Naive thymus-derived CD4-positive, alpha-beta T cell (primary cell): Measurements from ENCODE around the gene FGF18. TPM values are rescaled to one million over a fixed set of nuclear protein-coding genes. Genes with fewer than 3 reads are reported as not detected.

Experiments
- ATAC-seq: fragments of 150-1000 bp; cut with Tn5 transposase; 2 replicates; pipeline ENCODE4 v1.10.0; 2021; ENCODE audit warnings: mild to moderate bottlenecking, moderate library complexity
- CTCF ChIA-PET: fragments of 350-600 bp; sonication (Branson Sonifier 250); formaldehyde crosslinking; loops from one replicate; lab custom pipeline; 2021; ENCODE audit warnings: antibody characterized with exemption; lab: Charles Lee
- POLR2A ChIA-PET: fragments of 350-600 bp; sonication (Branson Sonifier 250); formaldehyde crosslinking; loops from one replicate; lab custom pipeline; 2021; ENCODE audit warnings: antibody characterized with exemption, inconsistent platforms; lab: Charles Lee
- DNase-seq, 9 donors: peaks; one replicate each; pipeline versions ENCODE4 v3.0.0 to v3.0.0-alpha.2; 2020 to 2022; ENCODE audit warnings: mixed read lengths in 1 of 9
- H3K27ac ChIP-seq: one replicate; pipeline ENCODE4 v1.7.0; 2013; ENCODE audit warnings: mild to moderate bottlenecking, low read depth, low read length, moderate library complexity
- H3K27me3 ChIP-seq, 2 donors: one replicate each; pipeline ENCODE4 v1.7.0; 2013; ENCODE audit warnings: low read length in 2 of 2, mild to moderate bottlenecking in 2 of 2, moderate library complexity in 2 of 2; ENCODE audit not compliant: control insufficient read depth in 2 of 2, insufficient read depth in 2 of 2
- H3K36me3 ChIP-seq, 3 experiments: 1 replicate in 2 of 3; 2 replicates in 1 of 3; pipeline ENCODE4 v1.7.0; 2013; ENCODE audit warnings: low read length in 3 of 3, mild to moderate bottlenecking in 3 of 3, moderate library complexity in 1 of 3; ENCODE audit not compliant: insufficient read depth in 3 of 3, control insufficient read depth in 2 of 3
- H3K4me1 ChIP-seq, 2 donors: one replicate each; pipeline ENCODE4 v1.7.0; 2013; ENCODE audit warnings: low read length in 2 of 2, mild to moderate bottlenecking in 2 of 2, moderate library complexity in 1 of 2; ENCODE audit not compliant: control insufficient read depth in 2 of 2, insufficient read depth in 2 of 2
- H3K4me3 ChIP-seq: 2 replicates; pipeline ENCODE4 v1.7.0; 2013; ENCODE audit warnings: mild to moderate bottlenecking, low read length
- H3K9me3 ChIP-seq, 3 experiments: 1 replicate in 2 of 3; 2 replicates in 1 of 3; pipeline ENCODE4 v1.7.0; 2013; ENCODE audit warnings: low read length in 3 of 3; ENCODE audit not compliant: control insufficient read depth in 2 of 3
- H3K27ac Mint-ChIP-seq, 9 donors: one replicate each; pipeline ENCODE4 v1.8.0; 2020 to 2022; ENCODE audit warnings: mixed read lengths in 9 of 9, mild to moderate bottlenecking in 8 of 9, moderate library complexity in 5 of 9, inconsistent platforms in 2 of 9
- H3K27me3 Mint-ChIP-seq, 5 donors: one replicate each; pipeline ENCODE4 v1.8.0; 2021 to 2022; ENCODE audit warnings: mixed read lengths in 5 of 5, mild to moderate bottlenecking in 1 of 5
- H3K36me3 Mint-ChIP-seq, 5 donors: one replicate each; pipeline ENCODE4 v1.8.0; 2020 to 2022; ENCODE audit warnings: mixed read lengths in 5 of 5, mild to moderate bottlenecking in 3 of 5, inconsistent platforms in 1 of 5
- H3K4me1 Mint-ChIP-seq, 7 donors: one replicate each; pipeline ENCODE4 v1.8.0; 2020 to 2022; ENCODE audit warnings: mixed read lengths in 7 of 7, mild to moderate bottlenecking in 3 of 7, inconsistent platforms in 1 of 7
- H3K4me3 Mint-ChIP-seq, 10 donors: one replicate each; pipeline ENCODE4 v1.8.0; 2020 to 2022; ENCODE audit warnings: mild to moderate bottlenecking in 10 of 10, mixed read lengths in 10 of 10, moderate library complexity in 6 of 10, inconsistent platforms in 2 of 10
- H3K9me3 Mint-ChIP-seq, 11 donors: one replicate each; pipeline ENCODE4 v1.8.0; 2020 to 2022; ENCODE audit warnings: mixed read lengths in 11 of 11, mild to moderate bottlenecking in 4 of 11, inconsistent platforms in 1 of 11, moderate library complexity in 1 of 11
- intact Hi-C, 2 donors: fragments of 100-400 bp; cut with micrococcal nuclease; formaldehyde crosslinking; loops; one replicate each; pipeline ENCODE4 v1.15.1; 2023
- polyA plus RNA-seq, 2 donors: library from polyadenylated mRNA; unstranded; fragments of 300-500 nt; fragmentation: Illumina TruSeq; gene quantifications; one replicate each; pipeline ENCODE4 v1.2.3, GENCODE V29; 2021
- total RNA-seq, 6 experiments: library from RNA in 5 of 6; stranded (reverse) in 5 of 6; gene quantifications; 1 replicate in 5 of 6; 2 replicates in 1 of 6; pipeline ENCODE4 v1.2.3 and lab custom pipeline; 2021 to 2026

Gene FGF18
- total and polyA plus RNA-seq, 7 experiments from 2014 or later = 0.24 to 0.44 TPM; not detected in 5

GRCh38 chr5:171457208-171457981, 37.9 kb downstream of the FGF18 start:
- Mint-ChIP-seq H3K27ac (no peak overlapping the region), H3K9me3 (peaks cover 0 to 1% (median 0%) of the 10 kb centered on the region in 11 donors), H3K4me1 (no peaks in the 10 kb centered on the region), H3K4me3 (no peak overlapping the region), H3K27me3 (peaks cover 12 to 24% (median 13%) of the 10 kb centered on the region in 5 donors), H3K36me3 (no peaks in the 10 kb centered on the region)
- Histone ChIP-seq H3K36me3 (no peaks in the 10 kb centered on the region), H3K4me1 (no peaks in the 10 kb centered on the region), H3K27me3 (no peaks in the 10 kb centered on the region), H3K9me3 (no peaks in the 10 kb centered on the region), H3K27ac (no peak overlapping the region), H3K4me3 (no peak overlapping the region)
- intact Hi-C loops = no loop called here
- no peak for ATAC-seq
- DNase-seq = no peak
- ChIA-PET POLR2A (no interaction called here), CTCF (no interaction called here)

DNA sequence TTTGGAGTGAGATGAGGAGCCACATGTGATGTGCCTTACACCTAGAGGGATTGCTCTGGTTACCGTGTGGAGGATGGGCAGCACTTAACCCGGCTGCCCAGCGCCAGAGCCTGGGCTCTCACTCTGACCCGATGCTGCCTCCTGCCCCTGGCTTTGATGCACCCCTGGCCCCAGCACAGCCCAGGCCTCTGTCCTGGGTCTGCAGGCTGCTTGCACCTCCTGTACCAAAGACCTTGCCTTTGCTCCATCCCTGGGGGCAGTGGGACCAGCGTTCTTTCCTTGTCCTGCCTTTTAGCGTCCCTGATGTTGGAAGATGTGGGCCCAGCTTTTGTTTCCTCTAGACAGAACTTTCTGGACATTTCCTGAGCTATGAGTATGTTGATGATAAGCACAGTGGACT, 40.4 kb downstream of the FGF18 start:
- no peak overlapping the region for H3K27ac ChIP-seq
- no peak overlapping the region for H3K4me3 Mint-ChIP-seq
- no peaks in the 10 kb centered on the region for H3K4me1 Mint-ChIP-seq
- intact Hi-C loops = no loop called here
- H3K4me1 ChIP-seq = no peaks in the 10 kb centered on the region
- ATAC-seq = no peak
- H3K9me3 ChIP-seq = no peaks in the 10 kb centered on the region
- peaks cover 0 to 21% (median 9%) of the 10 kb centered on the region in 5 donors for H3K27me3 Mint-ChIP-seq
- no peak for DNase-seq
- peaks cover 0 to 1% (median 0%) of the 10 kb centered on the region in 11 donors for H3K9me3 Mint-ChIP-seq
- no peak overlapping the region for H3K4me3 ChIP-seq
- no peak overlapping the region for H3K27ac Mint-ChIP-seq
- ChIA-PET POLR2A (no interaction called here), CTCF (no interaction called here)
- no peaks in the 10 kb centered on the region for H3K27me3 ChIP-seq
- no peaks in the 10 kb centered on the region for H3K36me3 Mint-ChIP-seq
- no peaks in the 10 kb centered on the region for H3K36me3 ChIP-seq

- Mint-ChIP-seq H3K4me1 (no peaks in the 10 kb centered on the region), H3K27ac (no peak overlapping the region), H3K9me3 (no peaks in the 10 kb centered on the region), H3K27me3 (peaks cover 0 to 30% (median 14%) of the 10 kb centered on the region in 5 donors), H3K36me3 (no peaks in the 10 kb centered on the region), H3K4me3 (no peak overlapping the region)
- no peak overlapping the region for H3K4me3 ChIP-seq
- H3K4me1 ChIP-seq = no peaks in the 10 kb centered on the region
- H3K27me3 ChIP-seq = no peaks in the 10 kb centered on the region
- intact Hi-C loops = no loop called here
- no peaks in the 10 kb centered on the region for H3K36me3 ChIP-seq
- ChIA-PET CTCF (no interaction called here), POLR2A (no interaction called here)
- no peaks in the 10 kb centered on the region for H3K9me3 ChIP-seq
- ATAC-seq (no peak), DNase-seq (no peak)
- H3K27ac ChIP-seq = no peak overlapping the region
These were observed 42.9 kb downstream of the FGF18 start for GRCh38 chr5:171462136-171462927.

DNA sequence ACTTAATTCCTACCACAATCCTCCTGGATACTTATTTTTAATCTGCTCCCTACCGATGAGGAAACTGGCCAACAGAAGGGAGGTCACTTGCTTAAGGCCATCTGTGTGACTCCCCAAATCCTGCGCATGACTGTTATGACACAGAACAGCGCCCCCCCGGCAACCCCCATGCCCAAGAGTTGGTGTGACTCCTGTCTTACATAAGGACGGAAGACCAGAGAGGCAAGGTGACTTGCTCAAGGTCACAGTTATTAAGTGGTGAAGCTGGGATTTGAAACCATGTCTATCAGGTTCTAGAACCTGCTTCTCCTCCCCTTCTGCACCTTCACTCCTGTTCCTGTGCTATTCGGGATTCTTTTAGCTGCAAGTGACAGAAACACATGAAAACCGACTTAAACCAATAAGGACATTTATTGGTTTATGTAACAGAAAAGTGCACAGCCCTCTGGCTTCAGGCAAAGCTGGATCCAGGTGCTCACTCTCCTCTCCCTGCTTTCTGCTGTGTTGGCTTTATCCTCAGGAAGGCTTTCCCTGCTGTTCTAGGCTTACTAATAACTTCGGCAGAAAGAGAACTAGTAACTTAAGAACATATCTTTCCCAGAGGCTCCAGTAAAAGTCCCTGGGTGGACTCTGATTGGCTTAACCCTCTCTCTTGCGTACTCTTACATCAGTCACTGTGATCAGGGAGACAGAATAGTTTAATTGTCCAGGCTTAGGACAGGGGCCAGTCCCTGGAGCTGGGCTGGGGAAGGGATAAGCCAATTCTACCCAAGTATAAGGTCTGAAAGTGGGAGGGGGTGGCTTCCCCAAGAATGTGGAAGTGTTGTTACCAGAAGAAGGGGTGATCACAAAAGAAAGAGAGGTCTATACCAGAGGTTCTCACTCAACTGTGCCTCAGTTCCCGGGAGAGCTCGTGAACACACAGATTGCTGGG, 43.7 kb downstream of the FGF18 start:
- Histone ChIP-seq H3K4me3 (no peak overlapping the region), H3K27ac (no peak overlapping the region), H3K36me3 (no peaks in the 10 kb centered on the region), H3K27me3 (no peaks in the 10 kb centered on the region), H3K4me1 (no peaks in the 10 kb centered on the region), H3K9me3 (no peaks in the 10 kb centered on the region)
- intact Hi-C loops = no loop called here
- H3K27ac Mint-ChIP-seq = no peak overlapping the region
- no peaks in the 10 kb centered on the region for H3K4me1 Mint-ChIP-seq
- ATAC-seq (no peak), DNase-seq (no peak)
- peaks cover 0 to 30% (median 14%) of the 10 kb centered on the region in 5 donors for H3K27me3 Mint-ChIP-seq
- ChIA-PET CTCF (no interaction called here), POLR2A (no interaction called here)
- no peaks in the 10 kb centered on the region for H3K9me3 Mint-ChIP-seq
- no peaks in the 10 kb centered on the region for H3K36me3 Mint-ChIP-seq
- no peak overlapping the region for H3K4me3 Mint-ChIP-seq

- Mint-ChIP-seq H3K4me1 (no peaks in the 10 kb centered on the region), H3K4me3 (no peak overlapping the region), H3K36me3 (no peaks in the 10 kb centered on the region), H3K27ac (no peak overlapping the region), H3K27me3 (peaks cover 0 to 30% (median 14%) of the 10 kb centered on the region in 5 donors), H3K9me3 (no peaks in the 10 kb centered on the region)
- ATAC-seq = no peak
- H3K27ac ChIP-seq = no peak overlapping the region
- no peaks in the 10 kb centered on the region for H3K36me3 ChIP-seq
- H3K4me3 ChIP-seq = no peak overlapping the region
- no peaks in the 10 kb centered on the region for H3K27me3 ChIP-seq
- intact Hi-C loops = no loop called here
- DNase-seq = no peak
- H3K9me3 ChIP-seq = no peaks in the 10 kb centered on the region
- ChIA-PET CTCF (interaction anchor here (0.7 kb wide), 1 partner anchor 1351 kb away, joined by 3 read pairs; no protein-coding TSS in a partner anchor), POLR2A (no interaction called here)
- no peaks in the 10 kb centered on the region for H3K4me1 ChIP-seq
These were observed 44.4 kb downstream of the FGF18 start for GRCh38 chr5:171463862-171464229.

- no peaks in the 10 kb centered on the region for H3K9me3 Mint-ChIP-seq
- H3K27me3 Mint-ChIP-seq = peaks cover 0 to 30% (median 14%) of the 10 kb centered on the region in 5 donors
- ChIA-PET CTCF (interaction anchor here (0.7 kb wide), 1 partner anchor 1350 kb away, joined by 3 read pairs; no protein-coding TSS in a partner anchor), POLR2A (no interaction called here)
- Histone ChIP-seq H3K4me3 (no peak overlapping the region), H3K4me1 (no peaks in the 10 kb centered on the region), H3K27ac (no peak overlapping the region), H3K9me3 (no peaks in the 10 kb centered on the region), H3K27me3 (no peaks in the 10 kb centered on the region), H3K36me3 (no peaks in the 10 kb centered on the region)
- no peaks in the 10 kb centered on the region for H3K36me3 Mint-ChIP-seq
- no peaks in the 10 kb centered on the region for H3K4me1 Mint-ChIP-seq
- no peak for DNase-seq
- no peak for ATAC-seq
- H3K27ac Mint-ChIP-seq = no peak overlapping the region
- H3K4me3 Mint-ChIP-seq = no peak overlapping the region
- intact Hi-C loops = no loop called here
These were observed 45.4 kb downstream of the FGF18 start for GRCh38 chr5:171464829-171465228.
